Measurements from ENCODE around the gene APOL3.
"Not testable (repeated sequence)": the region's sequence is repeated elsewhere in the genome, so short reads cannot be mapped to it uniquely, and the experiment has no call there.

- TF ChIP-seq CTCF (conservative IDR thresholded peaks at IDR 0.05; ENCODE audit: low read length); EZH2phosphoT487 (IDR thresholded peaks at IDR 0.05; ENCODE audit: borderline replicate concordance): not testable (repeated sequence)
These were observed 69.8 kb downstream of the APOL3 start for GRCh38 chr22:36090772-36091171.
